Transverse colon (tissue), 4 donors: Measurements from ENCODE around the gene FBXL13.

ENCODE experiments used
- CTCF ChIP-seq, 5 experiments: fragments of 200-600 bp in 3 of 5; fragments of 450-650 bp in 2 of 5; sonication (generic) in 3 of 5; IDR thresholded peaks; 1 replicate in 2 of 5; 2 replicates in 3 of 5; pipeline ENCODE4 v1.5.1; 2016 to 2017; ENCODE audit warnings: antibody characterized with exemption in 5 of 5, inconsistent platforms in 3 of 5, mild to moderate bottlenecking in 2 of 5, moderate library complexity in 1 of 5
- POLR2AphosphoS5 ChIP-seq, 3 donors: sonication (generic); formaldehyde crosslinking; IDR thresholded peaks; one replicate each; pipeline ENCODE4 v1.6.1; 2016; ENCODE audit warnings: antibody characterized with exemption in 3 of 3

GRCh38 chr7:103009466-103010185 lies 65.0 kb downstream of the FBXL13 start:
- TF ChIP-seq CTCF (IDR thresholded peaks at IDR 0.05) (no peak), POLR2AphosphoS5 (IDR thresholded peaks at IDR 0.05) (no peak)
